Liver (tissue), 3 donors: ENCODE measurements around the gene OMG.

Experiments used
- HNF4A ChIP-seq, 2 donors: conservative IDR thresholded peaks; 2 replicates each; pipeline ENCODE4 v1.6.1; 2016; ENCODE audit warnings: antibody characterized with exemption in 2 of 2, mild to moderate bottlenecking in 2 of 2
- RAD21 ChIP-seq, 2 donors: IDR thresholded peaks; 2 replicates each; pipeline ENCODE4 v1.6.1; 2016; ENCODE audit warnings: antibody characterized with exemption in 2 of 2, mild to moderate bottlenecking in 2 of 2
- SP1 ChIP-seq: IDR thresholded peaks from 2 replicates; pipeline ENCODE4 v1.6.1; 2018; ENCODE audit warnings: antibody characterized with exemption, mild to moderate bottlenecking
- TF ChIP-seq, protein P1 (sequence below): fragments of 150-350 bp; IDR thresholded peaks from 2 replicates; pipeline ENCODE4 v1.5.1; 2017; ENCODE audit warnings: improper control_type of control experiment, low read depth, low read length; ENCODE audit not compliant: missing input control
- TF ChIP-seq, protein P2 (sequence below): IDR thresholded peaks from 2 replicates; pipeline ENCODE4 v1.6.1; 2016; ENCODE audit warnings: antibody characterized with exemption
- TF ChIP-seq, protein P3 (sequence below): IDR thresholded peaks from 2 replicates; pipeline ENCODE4 v1.6.1; 2016; ENCODE audit warnings: antibody characterized with exemption, mild to moderate bottlenecking
- donor health status: healthy.
- donor health status: healthy.

DNA sequence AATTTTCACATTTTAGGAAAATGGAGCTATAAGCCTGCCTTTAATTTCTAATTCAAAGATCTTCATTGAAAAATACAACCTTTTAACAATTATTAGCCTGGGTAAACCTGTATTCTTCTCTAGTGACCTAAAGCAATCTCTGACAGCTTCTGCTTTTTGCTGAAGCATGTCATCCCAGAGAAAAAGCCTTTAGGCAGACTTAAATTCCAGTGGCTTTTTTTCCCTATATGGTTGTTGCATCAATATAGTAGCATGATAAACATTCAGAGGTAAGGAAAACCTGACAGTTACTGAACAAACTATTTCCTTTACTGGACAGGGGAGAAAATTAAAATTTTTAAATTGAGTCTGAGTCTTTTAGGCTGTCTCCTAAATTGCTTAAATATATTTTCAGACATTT lies 32.2 kb upstream of the OMG start:
- TF ChIP-seq, protein P1, sequence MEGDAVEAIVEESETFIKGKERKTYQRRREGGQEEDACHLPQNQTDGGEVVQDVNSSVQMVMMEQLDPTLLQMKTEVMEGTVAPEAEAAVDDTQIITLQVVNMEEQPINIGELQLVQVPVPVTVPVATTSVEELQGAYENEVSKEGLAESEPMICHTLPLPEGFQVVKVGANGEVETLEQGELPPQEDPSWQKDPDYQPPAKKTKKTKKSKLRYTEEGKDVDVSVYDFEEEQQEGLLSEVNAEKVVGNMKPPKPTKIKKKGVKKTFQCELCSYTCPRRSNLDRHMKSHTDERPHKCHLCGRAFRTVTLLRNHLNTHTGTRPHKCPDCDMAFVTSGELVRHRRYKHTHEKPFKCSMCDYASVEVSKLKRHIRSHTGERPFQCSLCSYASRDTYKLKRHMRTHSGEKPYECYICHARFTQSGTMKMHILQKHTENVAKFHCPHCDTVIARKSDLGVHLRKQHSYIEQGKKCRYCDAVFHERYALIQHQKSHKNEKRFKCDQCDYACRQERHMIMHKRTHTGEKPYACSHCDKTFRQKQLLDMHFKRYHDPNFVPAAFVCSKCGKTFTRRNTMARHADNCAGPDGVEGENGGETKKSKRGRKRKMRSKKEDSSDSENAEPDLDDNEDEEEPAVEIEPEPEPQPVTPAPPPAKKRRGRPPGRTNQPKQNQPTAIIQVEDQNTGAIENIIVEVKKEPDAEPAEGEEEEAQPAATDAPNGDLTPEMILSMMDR: no peak
- TF ChIP-seq SP1 (no peak), RAD21 (IDR thresholded peaks at IDR 0.05) (no peak), HNF4A (conservative IDR thresholded peaks at IDR 0.05) (no peak)
- TF ChIP-seq, protein P2, sequence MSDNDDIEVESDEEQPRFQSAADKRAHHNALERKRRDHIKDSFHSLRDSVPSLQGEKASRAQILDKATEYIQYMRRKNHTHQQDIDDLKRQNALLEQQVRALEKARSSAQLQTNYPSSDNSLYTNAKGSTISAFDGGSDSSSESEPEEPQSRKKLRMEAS: no peak
- TF ChIP-seq, protein P3, sequence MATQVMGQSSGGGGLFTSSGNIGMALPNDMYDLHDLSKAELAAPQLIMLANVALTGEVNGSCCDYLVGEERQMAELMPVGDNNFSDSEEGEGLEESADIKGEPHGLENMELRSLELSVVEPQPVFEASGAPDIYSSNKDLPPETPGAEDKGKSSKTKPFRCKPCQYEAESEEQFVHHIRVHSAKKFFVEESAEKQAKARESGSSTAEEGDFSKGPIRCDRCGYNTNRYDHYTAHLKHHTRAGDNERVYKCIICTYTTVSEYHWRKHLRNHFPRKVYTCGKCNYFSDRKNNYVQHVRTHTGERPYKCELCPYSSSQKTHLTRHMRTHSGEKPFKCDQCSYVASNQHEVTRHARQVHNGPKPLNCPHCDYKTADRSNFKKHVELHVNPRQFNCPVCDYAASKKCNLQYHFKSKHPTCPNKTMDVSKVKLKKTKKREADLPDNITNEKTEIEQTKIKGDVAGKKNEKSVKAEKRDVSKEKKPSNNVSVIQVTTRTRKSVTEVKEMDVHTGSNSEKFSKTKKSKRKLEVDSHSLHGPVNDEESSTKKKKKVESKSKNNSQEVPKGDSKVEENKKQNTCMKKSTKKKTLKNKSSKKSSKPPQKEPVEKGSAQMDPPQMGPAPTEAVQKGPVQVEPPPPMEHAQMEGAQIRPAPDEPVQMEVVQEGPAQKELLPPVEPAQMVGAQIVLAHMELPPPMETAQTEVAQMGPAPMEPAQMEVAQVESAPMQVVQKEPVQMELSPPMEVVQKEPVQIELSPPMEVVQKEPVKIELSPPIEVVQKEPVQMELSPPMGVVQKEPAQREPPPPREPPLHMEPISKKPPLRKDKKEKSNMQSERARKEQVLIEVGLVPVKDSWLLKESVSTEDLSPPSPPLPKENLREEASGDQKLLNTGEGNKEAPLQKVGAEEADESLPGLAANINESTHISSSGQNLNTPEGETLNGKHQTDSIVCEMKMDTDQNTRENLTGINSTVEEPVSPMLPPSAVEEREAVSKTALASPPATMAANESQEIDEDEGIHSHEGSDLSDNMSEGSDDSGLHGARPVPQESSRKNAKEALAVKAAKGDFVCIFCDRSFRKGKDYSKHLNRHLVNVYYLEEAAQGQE: no peak
